ENCODE measurements around the gene DIAPH2. TPM values are rescaled to one million over a fixed set of nuclear protein-coding genes. Genes with fewer than 3 reads are reported as not detected.
"Not testable (repeated sequence)": the region's sequence is repeated elsewhere in the genome, so short reads cannot be mapped to it uniquely, and the experiment has no call there.

Gene DIAPH2
- polyA plus RNA-seq, 4 donors, result 7.0 to 8.3 (median 7.7) TPM

GRCh38 chrX:96807318-96807717, 122.7 kb downstream of the DIAPH2 start:
- DNase-seq (ENCODE audit: low read depth in 4 of 4, low spot score in 2 of 4), result no peak

- no peak for DNase-seq (ENCODE audit: low read depth in 4 of 4, low spot score in 2 of 4)
Measured at GRCh38 chrX:96820935-96821334, 136.3 kb downstream of the DIAPH2 start.

- no peak for DNase-seq (ENCODE audit: low read depth in 4 of 4, low spot score in 2 of 4)
Measured at GRCh38 chrX:96824166-96824565, 139.5 kb downstream of the DIAPH2 start.

GRCh38 chrX:96833333-96833732, 148.7 kb downstream of the DIAPH2 start:
- DNase-seq (ENCODE audit: low read depth in 4 of 4, low spot score in 2 of 4), result no peak

- DNase-seq (ENCODE audit: low read depth in 4 of 4, low spot score in 2 of 4), result no peak
Measured at GRCh38 chrX:96834137-96834536, 149.5 kb downstream of the DIAPH2 start.

GRCh38 chrX:96835660-96836289, 151.1 kb downstream of the DIAPH2 start:
- no peak for DNase-seq (ENCODE audit: low read depth in 4 of 4, low spot score in 2 of 4)

- no peak for DNase-seq (ENCODE audit: low read depth in 4 of 4, low spot score in 2 of 4)
Measured at GRCh38 chrX:96837808-96838207, 153.2 kb downstream of the DIAPH2 start.

GRCh38 chrX:96838537-96838936, 153.9 kb downstream of the DIAPH2 start:
- no peak for DNase-seq (ENCODE audit: low read depth in 4 of 4, low spot score in 2 of 4)

GRCh38 chrX:96841325-96841724, 156.7 kb downstream of the DIAPH2 start:
- DNase-seq (ENCODE audit: low read depth in 4 of 4, low spot score in 2 of 4), result no peak

GRCh38 chrX:96841866-96842265, 157.2 kb downstream of the DIAPH2 start:
- not testable (repeated sequence) for DNase-seq (ENCODE audit: low read depth in 4 of 4, low spot score in 2 of 4)

- DNase-seq (ENCODE audit: low read depth in 4 of 4, low spot score in 2 of 4), result peak in 2 of 4 donors; percentile 0
Measured at GRCh38 chrX:96843566-96843965, 158.9 kb downstream of the DIAPH2 start.

GRCh38 chrX:96846841-96847240, 162.2 kb downstream of the DIAPH2 start:
- DNase-seq (ENCODE audit: low read depth in 4 of 4, low spot score in 2 of 4), result no peak

GRCh38 chrX:96859422-96859821, 174.8 kb downstream of the DIAPH2 start:
- DNase-seq (ENCODE audit: low read depth in 4 of 4, low spot score in 2 of 4), result not testable (repeated sequence)

GRCh38 chrX:96861218-96861617, 176.6 kb downstream of the DIAPH2 start:
- no peak for DNase-seq (ENCODE audit: low read depth in 4 of 4, low spot score in 2 of 4)

GRCh38 chrX:96861661-96862060, 177.0 kb downstream of the DIAPH2 start:
- DNase-seq (ENCODE audit: low read depth in 4 of 4, low spot score in 2 of 4), result no peak

GRCh38 chrX:96883608-96884007, 199.0 kb downstream of the DIAPH2 start, which contains the start of gene RPA4:
RPA4 (plus strand) TSS chrX:96883908; CDS start chrX:96884311, 403 bp downstream.
- no peak for DNase-seq (ENCODE audit: low read depth in 4 of 4, low spot score in 2 of 4)

- DNase-seq (ENCODE audit: low read depth in 4 of 4, low spot score in 2 of 4), result no peak
Measured at GRCh38 chrX:96884027-96884426, 199.4 kb downstream of the DIAPH2 start.

GRCh38 chrX:96889726-96890125, 205.1 kb downstream of the DIAPH2 start:
- DNase-seq (ENCODE audit: low read depth in 4 of 4, low spot score in 2 of 4), result no peak

- no peak for DNase-seq (ENCODE audit: low read depth in 4 of 4, low spot score in 2 of 4)
Measured at GRCh38 chrX:96906741-96907140, 222.1 kb downstream of the DIAPH2 start.

GRCh38 chrX:96907516-96908272, 223.1 kb downstream of the DIAPH2 start:
- no peak for DNase-seq (ENCODE audit: low read depth in 4 of 4, low spot score in 2 of 4)

- no peak for DNase-seq (ENCODE audit: low read depth in 4 of 4, low spot score in 2 of 4)
Measured at GRCh38 chrX:96909291-96909690, 224.6 kb downstream of the DIAPH2 start.

- no peak for DNase-seq (ENCODE audit: low read depth in 4 of 4, low spot score in 2 of 4)
Measured at GRCh38 chrX:96918864-96919263, 234.2 kb downstream of the DIAPH2 start.

Data from left renal cortex interstitium (tissue), 4 donors.